Heart right ventricle (tissue), 16 donors: Measurements from ENCODE around the gene ATG9B. TPM values are rescaled to one million over a fixed set of nuclear protein-coding genes. Genes with fewer than 3 reads are reported as not detected.

Source experiments
- ATAC-seq, 8 donors: fragments of 200-7000 bp; cut with Tn5 transposase; one replicate each; pipeline ENCODE4 v1.9.1; 2020; ENCODE audit warnings: mild to moderate bottlenecking in 8 of 8, moderate library complexity in 8 of 8, moderate number of reproducible peaks in 1 of 8
- DNase-seq, 2 donors: peaks; one replicate each; pipeline ENCODE4 v3.0.0-alpha.2; 2020
- H3K27ac ChIP-seq, 10 donors: fragments of 200-600 bp; sonication (generic) in 2 of 10; one replicate each; pipeline versions ENCODE4 v1.5.0 to v1.8.0; 2020 to 2022; ENCODE audit warnings: mild to moderate bottlenecking in 3 of 10
- H3K27me3 ChIP-seq, 7 donors: fragments of 200-600 bp; one replicate each; pipeline ENCODE4 v1.8.0; 2021 to 2022; ENCODE audit warnings: mild to moderate bottlenecking in 2 of 7
- H3K36me3 ChIP-seq, 9 donors: fragments of 200-600 bp; sonication (generic) in 1 of 9; one replicate each; pipeline versions ENCODE4 v1.5.0 to v1.8.0; 2020 to 2022; ENCODE audit warnings: mild to moderate bottlenecking in 2 of 9
- H3K4me1 ChIP-seq, 9 donors: fragments of 200-600 bp; sonication (generic) in 1 of 9; one replicate each; pipeline versions ENCODE4 v1.5.0 to v1.8.0; 2020 to 2022; ENCODE audit warnings: mild to moderate bottlenecking in 4 of 9
- H3K4me3 ChIP-seq, 10 donors: fragments of 200-600 bp; sonication (generic) in 2 of 10; one replicate each; pipeline versions ENCODE4 v1.5.0 to v1.8.0; 2020 to 2022; ENCODE audit warnings: mild to moderate bottlenecking in 7 of 10, moderate library complexity in 2 of 10
- H3K9me3 ChIP-seq, 11 donors: fragments of 200-600 bp in 10 of 11; sonication (generic) in 2 of 11; one replicate each; pipeline versions ENCODE4 v1.5.0 to v1.8.0; 2013 to 2022; ENCODE audit warnings: mild to moderate bottlenecking in 2 of 11, control low read depth in 1 of 11, moderate library complexity in 1 of 11
- WGBS, 2 donors: extraction: QIAGEN DNeasy Blood & Tissue Kit; methylation state at CpG; one replicate each; pipeline ENCODE4 v1.1.7; 2013; ENCODE audit warnings: inconsistent platforms in 1 of 2; 5-methylcytosine and 5-hydroxymethylcytosine counted together
- intact Hi-C, 10 donors: fragments of 100-400 bp; cut with DNase I; formaldehyde crosslinking; loops; one replicate each; pipeline versions ENCODE4 v1.11.1 to v1.14.2; 2022
- polyA plus RNA-seq, 2 donors: library from polyadenylated mRNA; stranded (reverse); fragments of 200-250 nt; gene quantifications; one replicate each; pipeline ENCODE4 v1.2.3, GENCODE V29; 2013
- total RNA-seq, 10 donors: library from RNA; stranded (reverse); fragmentation: NEBNext Ultra II Directional in 3 of 10; extraction: Animal tissue kit (Norgen Biotek cat#: 25700) in 3 of 10; gene quantifications; one replicate each; pipeline versions ENCODE4 v1.2.1 to v1.2.4, GENCODE V29; 2021 to 2023
- TF ChIP-seq, protein P1 (sequence below), 9 donors: fragments of 200-600 bp; sonication (generic) in 2 of 9; IDR thresholded peaks; one replicate each; pipeline versions ENCODE4 v1.5.0 to v1.8.0; 2021 to 2022; ENCODE audit warnings: antibody characterized with exemption in 9 of 9, mild to moderate bottlenecking in 5 of 9, moderate library complexity in 1 of 9
- donor health status: Arrhythmogenic right ventricular cardiomyopathy.
- donor health status: ischemic (EF 13 %, LVEDD 7.1; RV severe dilation, severe dysfunction).
- donor health status: healthy with polysubstance abuse.
- donor health status: DM: no; HTN: yes; CAD: no.
- donor health status: DM: no; HTN: no; CAD: no.
- donor health status: ischemic (EF 25% LVEDD 6.9; RV normal size, moderate dysfunction).
- donor health status: ischemic (EF 25% LVEDD 5.7; RV mildly dilated, moderate dysfunction).
- donor health status: healthy.
- donor health status: DM: yes; HTN: yes; CAD: no.
- donor health status: Ischemic cardiomyopathy.
- donor health status: ischemic (EF 35%, LVEDD 5.7; RV mildly dilated, moderate dysfunction).
- donor health status: nonischemic (EF 11% LVEDD 7.7; RV severe dilation, severe dysfunction).
- donor health status: DM: yes; HTN: yes; CAD: no.
- donor health status: PGD.
- donor health status: ischemic (EF 29% LVEDD 5.4; RV normal size, mild dysfunction).
- donor health status: nonischemic (EF 23%, LVEDD 6.1; RV moderate dilation, normal function).

Gene ATG9B
- total and polyA plus RNA-seq, 12 donors = 0.09 to 0.59 (median 0.39) TPM; not detected in 7

- Histone ChIP-seq H3K36me3 (peaks cover 0 to 100% (median 59%) of the 10 kb centered on the region in 9 donors), H3K27ac (no peak overlapping the region), H3K27me3 (no peaks in the 10 kb centered on the region), H3K9me3 (no peaks in the 10 kb centered on the region), H3K4me1 (no peaks in the 10 kb centered on the region), H3K4me3 (no peak overlapping the region)
- TF ChIP-seq, protein P1, sequence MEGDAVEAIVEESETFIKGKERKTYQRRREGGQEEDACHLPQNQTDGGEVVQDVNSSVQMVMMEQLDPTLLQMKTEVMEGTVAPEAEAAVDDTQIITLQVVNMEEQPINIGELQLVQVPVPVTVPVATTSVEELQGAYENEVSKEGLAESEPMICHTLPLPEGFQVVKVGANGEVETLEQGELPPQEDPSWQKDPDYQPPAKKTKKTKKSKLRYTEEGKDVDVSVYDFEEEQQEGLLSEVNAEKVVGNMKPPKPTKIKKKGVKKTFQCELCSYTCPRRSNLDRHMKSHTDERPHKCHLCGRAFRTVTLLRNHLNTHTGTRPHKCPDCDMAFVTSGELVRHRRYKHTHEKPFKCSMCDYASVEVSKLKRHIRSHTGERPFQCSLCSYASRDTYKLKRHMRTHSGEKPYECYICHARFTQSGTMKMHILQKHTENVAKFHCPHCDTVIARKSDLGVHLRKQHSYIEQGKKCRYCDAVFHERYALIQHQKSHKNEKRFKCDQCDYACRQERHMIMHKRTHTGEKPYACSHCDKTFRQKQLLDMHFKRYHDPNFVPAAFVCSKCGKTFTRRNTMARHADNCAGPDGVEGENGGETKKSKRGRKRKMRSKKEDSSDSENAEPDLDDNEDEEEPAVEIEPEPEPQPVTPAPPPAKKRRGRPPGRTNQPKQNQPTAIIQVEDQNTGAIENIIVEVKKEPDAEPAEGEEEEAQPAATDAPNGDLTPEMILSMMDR (IDR thresholded peaks at IDR 0.05) = no peak
- WGBS, 2 donors = 91% methylated on average over 15 of the region's 15 CpGs
- intact Hi-C loops = no loop called here
- DNase-seq (no peak), ATAC-seq (no peak)
These were observed 46.3 kb upstream of the ATG9B start for GRCh38 chr7:151070574-151070960.

- intact Hi-C loops = no loop called here
- no peak for ATAC-seq
These were observed 45.7 kb upstream of the ATG9B start for GRCh38 chr7:151069841-151070573.

GRCh38 chr7:151068069-151068773 lies 43.9 kb upstream of the ATG9B start:
- Histone ChIP-seq H3K4me1 (peaks cover 0 to 14% (median 5%) of the 10 kb centered on the region in 9 donors), H3K9me3 (no peaks in the 10 kb centered on the region), H3K4me3 (no peak overlapping the region), H3K27me3 (no peaks in the 10 kb centered on the region), H3K36me3 (peaks cover 0 to 97% (median 55%) of the 10 kb centered on the region in 9 donors), H3K27ac (no peak overlapping the region)
- TF ChIP-seq, protein P1 (IDR thresholded peaks at IDR 0.05) = no peak
- intact Hi-C loops = no loop called here
- WGBS, 2 donors = 86% methylated on average over 12 of the region's 12 CpGs
- DNase-seq = no peak
- ATAC-seq = no peak

More at GRCh38 chr7:151069841-151070573, 45.7 kb upstream of the ATG9B start:
- TF ChIP-seq, protein P1 (IDR thresholded peaks at IDR 0.05) = no peak
- Histone ChIP-seq H3K4me3 (no peak overlapping the region), H3K27me3 (no peaks in the 10 kb centered on the region), H3K9me3 (no peaks in the 10 kb centered on the region), H3K4me1 (peaks cover 0 to 5% (median 0%) of the 10 kb centered on the region in 9 donors), H3K27ac (no peak overlapping the region), H3K36me3 (peaks cover 0 to 100% (median 59%) of the 10 kb centered on the region in 9 donors)
- 85 to 90% methylated on average over 17 of the region's 17 CpGs for WGBS, 2 donors
- no peak for DNase-seq

GRCh38 chr7:151066273-151066974 lies 42.1 kb upstream of the ATG9B start:
- Histone ChIP-seq H3K36me3 (peaks cover 0 to 83% (median 48%) of the 10 kb centered on the region in 9 donors), H3K9me3 (no peaks in the 10 kb centered on the region), H3K27me3 (no peaks in the 10 kb centered on the region), H3K4me1 (peaks cover 11 to 32% (median 23%) of the 10 kb centered on the region in 9 donors), H3K27ac (no peak overlapping the region), H3K4me3 (no peak overlapping the region)
- 94% methylated on average over 37 to 39 of the region's 39 CpGs for WGBS, 2 donors
- DNase-seq = no peak
- intact Hi-C loops = no loop called here
- TF ChIP-seq, protein P1 (IDR thresholded peaks at IDR 0.05) = no peak
- ATAC-seq = no peak
